GM18498 (cell line): ENCODE measurements around the gene CYBB.

Source experiments
- ATAC-seq: cut with Tn5 transposase; IDR thresholded peaks from one replicate; pipeline ENCODE4 v1.9.1; 2021; ENCODE audit warnings: mild to moderate bottlenecking, moderate library complexity; ENCODE audit not compliant: unreplicated experiment

CYBB gene

DNA sequence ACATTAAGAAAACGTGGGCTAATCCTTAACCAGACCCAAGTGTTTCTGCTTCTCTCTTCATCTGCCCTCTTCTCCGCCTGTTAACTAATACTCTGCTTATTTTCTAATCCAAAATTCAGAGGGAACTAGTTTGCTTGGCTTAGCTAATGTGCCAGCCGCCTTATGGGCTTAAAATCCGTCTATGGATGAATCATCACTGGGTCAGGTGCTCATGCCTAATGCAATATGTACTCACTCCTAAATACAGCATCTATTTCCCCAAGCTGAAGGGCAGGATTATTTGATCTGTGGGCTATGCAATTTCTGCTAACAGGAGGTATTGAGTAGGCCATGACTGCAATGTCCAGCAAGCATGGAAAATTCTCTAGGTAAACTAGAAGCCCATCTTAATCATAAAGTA is 55.1 kb downstream of the CYBB start:
- ATAC-seq = no peak

DNA sequence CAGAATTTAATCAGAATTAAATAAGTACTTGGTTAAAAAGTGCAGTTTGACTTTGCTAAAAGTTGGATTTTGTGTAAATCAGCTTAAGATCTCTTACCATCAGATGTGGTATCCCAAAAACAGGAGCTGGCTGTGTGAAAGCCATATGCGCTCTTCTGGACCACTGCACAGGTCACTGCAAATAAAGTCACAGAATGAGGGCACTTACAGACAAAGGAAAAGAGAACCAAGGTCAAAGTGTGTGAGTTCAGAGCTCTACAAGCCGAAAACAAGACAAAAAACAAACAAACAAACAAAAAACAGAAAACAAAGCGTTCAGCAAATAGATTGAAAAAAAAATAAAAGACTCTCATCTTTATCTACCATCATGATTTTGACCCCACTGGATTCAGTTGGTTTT is 61.1 kb downstream of the CYBB start:
- no peak for ATAC-seq

DNA sequence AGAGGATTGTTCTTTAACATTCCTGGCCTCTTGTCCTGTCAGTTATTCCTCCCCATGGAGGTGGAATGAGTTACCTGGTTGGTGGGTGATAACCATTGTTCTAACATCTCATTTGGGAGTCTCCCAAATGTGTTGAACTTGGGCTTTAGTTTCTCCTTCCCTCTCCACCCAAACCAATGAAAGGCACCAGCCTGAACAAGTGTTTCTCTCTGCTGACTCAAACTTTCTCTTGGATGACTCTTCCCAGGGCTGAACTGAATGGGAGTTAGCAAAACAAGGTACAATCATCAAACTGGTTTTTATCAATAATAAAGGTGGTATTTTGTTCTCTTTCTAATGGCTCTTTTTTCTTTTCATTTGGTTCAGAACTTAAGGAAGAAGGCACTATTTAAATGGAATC is 64.8 kb downstream of the CYBB start:
- ATAC-seq = no peak

DNA sequence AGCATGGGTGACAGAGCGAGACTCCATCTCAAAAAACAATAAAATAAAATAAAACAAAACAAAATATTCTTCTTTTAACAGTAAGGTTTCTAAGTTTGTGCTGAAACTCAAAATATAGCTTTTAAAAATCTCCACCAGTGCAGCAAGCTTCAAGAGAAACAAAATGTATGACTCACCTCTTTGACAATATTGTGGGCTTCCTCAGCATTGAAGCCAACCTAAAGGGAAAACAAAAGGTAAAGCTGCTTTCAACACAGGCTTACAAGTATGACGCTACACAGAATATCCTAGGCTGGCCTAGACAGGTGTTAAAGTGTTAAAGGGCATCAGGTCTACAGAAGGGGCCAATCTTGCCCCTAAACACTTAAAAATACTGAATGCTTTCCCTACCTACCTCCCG is 66.3 kb downstream of the CYBB start:
- no peak for ATAC-seq

DNA sequence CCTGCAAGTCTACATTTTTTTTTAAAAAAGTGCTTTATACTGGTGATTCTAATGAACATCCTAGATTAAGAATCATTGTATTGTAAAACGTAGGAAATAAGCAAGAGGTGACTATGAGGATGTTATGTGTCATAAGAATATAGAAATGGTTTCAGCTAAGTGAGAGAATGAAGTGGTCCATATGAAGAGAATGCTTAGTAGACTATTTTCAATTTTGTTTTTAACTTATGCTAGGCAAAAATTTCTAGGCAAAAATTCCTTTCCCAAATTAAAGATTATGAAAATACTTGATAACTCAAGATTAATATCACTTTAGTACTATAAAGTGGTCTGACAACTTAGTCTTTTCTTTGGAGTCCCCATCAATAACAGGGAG is 66.7 kb downstream of the CYBB start:
- no peak for ATAC-seq

DNA sequence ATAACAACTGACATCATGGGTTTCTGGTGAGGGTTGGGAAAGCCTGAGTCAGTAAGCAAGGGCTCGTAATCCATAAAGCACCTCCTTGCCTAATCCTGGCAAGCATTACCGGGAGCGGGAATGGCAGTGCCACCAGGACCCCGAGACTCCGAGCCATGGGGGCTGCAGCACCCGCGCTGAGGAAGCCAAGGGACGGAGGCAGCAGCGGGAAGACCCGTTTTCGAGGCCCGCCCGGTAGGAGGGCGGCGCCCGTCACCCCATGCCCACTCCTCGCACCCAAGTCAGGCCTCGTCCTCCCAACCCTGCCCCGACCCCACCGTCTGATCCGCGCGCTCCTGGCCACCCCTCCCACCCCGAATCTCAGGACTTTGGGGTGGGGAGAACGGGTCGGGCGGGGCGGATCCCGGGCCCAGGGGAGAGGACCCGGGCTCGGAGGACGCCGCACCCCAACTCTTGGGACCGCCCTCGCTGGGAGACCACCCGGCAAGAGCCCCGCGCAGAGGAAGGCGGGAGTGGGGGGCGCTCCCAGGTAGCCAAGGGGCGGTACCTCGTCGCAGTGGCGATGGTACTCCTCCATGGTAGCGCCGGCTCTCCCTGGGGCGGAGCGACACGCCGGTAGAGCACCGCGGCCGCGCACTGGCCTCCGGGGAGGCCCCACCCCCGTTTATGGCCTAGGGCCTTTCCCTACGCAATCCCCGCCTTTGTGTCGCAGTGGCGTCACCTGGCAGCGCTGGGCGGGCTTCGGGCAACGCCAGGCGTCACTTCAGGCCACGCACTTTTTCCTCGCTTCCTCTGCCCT is 67.3 kb downstream of the CYBB start, which contains the start of gene DYNLT3:
DYNLT3 (minus strand) TSS at position 638 of the 799 bp plus-strand sequence; CDS start at position 577, 61 bp downstream.
- ATAC-seq = peak; percentile 100

DNA sequence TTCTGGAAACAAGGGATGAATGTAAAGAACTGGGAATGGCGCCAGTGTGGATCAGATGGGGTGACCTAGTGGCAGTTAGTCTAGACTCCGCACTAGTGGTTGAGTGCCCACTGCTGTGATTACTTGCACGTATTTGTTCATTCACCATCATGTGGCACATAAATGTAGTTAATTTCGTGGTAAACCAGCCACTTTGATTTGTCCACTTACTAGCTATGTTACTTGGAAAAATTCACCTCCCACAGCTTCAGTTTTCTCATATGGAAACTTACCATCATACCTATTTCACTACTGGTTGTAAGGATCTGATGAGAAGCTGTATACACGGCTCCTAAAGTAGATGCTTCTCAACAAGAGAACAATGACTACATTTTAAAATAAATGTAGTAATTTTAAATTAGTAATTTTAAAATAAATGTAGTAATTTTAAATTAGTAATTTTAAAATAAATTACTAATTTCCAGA is 67.9 kb downstream of the CYBB start:
- no peak for ATAC-seq

DNA sequence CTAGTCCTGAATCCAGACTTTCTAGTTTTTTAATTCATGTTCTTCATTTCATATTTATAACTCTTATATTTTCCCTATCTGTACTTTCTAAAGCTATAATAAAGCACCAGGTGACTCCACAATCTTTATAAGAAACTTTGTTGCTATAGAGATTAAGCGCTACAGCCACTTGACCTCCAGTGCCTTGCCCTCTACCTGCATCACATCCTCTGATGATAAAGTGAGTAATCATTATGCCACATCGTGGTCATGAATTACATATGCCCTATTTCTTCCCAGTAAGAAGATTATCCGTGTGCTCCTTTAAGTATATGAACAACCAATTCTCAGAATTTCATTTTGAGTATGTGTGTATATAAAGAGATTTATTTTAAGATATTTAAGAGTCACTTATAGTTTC is 74.3 kb downstream of the CYBB start:
- ATAC-seq = no peak

DNA sequence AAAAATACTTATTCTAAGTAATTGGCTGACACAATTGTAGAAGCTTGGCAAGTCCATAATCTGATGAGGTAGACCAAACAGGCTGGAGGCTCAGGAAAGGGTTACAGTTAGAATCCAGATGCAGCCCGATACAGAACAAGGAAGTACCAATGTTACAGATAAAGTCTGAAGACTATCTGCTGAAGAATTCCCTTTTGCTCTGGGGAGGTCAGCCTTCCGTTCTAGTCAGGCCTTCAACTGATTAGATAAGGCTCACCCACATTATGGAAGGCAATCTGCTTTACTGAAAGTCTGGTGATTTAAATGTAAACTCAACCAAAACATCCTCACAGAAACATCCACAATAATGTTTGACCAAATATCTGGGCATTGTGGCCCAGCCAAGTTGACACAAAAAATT is 74.9 kb downstream of the CYBB start:
- no peak for ATAC-seq

DNA sequence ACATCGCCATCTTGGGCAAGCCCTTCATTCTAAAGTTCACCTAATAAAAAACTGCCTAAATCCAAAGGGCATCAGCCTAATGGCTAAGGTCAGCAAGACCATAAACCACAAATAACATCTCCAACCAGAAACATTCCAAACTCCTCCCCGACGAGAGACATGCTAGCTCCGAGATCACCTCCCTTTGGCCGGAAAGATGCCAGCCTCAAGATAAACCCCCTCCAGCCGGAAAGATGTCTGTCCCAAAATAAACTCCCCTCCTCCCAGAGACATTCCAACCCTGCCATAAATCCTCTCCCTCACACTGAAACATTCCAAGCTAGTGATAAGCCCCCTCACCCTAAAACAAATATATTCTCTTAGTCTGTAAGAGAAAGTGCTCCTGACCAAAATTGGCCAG is 80.9 kb downstream of the CYBB start:
- no peak for ATAC-seq

DNA sequence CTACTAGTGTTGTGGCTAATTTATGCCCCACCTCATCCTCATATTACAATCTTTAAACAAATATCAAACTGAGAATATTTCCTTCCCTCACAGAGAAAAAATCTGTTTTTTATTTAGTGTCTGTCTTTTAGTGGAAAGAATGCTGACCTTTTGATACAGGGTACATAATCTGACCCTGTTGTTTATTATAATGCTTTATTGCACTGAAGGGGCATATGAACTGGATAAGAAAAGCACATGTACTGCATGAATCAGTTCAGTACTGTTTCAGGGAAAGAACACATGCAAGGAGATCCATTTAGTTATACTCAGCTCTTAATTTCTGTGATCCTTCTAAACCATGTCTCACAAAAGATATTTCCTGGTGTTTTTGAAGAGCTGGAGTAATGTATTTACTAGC is 83.0 kb downstream of the CYBB start:
- no peak for ATAC-seq
